ENCODE data around the gene C1QTNF6.

Gene C1QTNF6

GRCh38 chr22:37141476-37141875 is 46.6 kb downstream of the C1QTNF6 start:
- FAIRE-seq (no peak), DNase-seq (ENCODE audit: insufficient read length, low spot score) (no peak)
- TF ChIP-seq SPI1 (IDR thresholded peaks at IDR 0.05; ENCODE audit: low read depth, low read length) (no peak), POLR2AphosphoS5 (IDR thresholded peaks at IDR 0.05; ENCODE audit: low read depth, low read length) (no peak), POLR2A (IDR thresholded peaks at IDR 0.05; ENCODE audit: low read depth, low read length) (no peak), PAX5 (IDR thresholded peaks at IDR 0.05; ENCODE audit: insufficient read depth, low read length, severe bottlenecking) (no peak), POU2F2 (IDR thresholded peaks at IDR 0.05; ENCODE audit: low read depth, low read length) (no peak), TAF1 (IDR thresholded peaks at IDR 0.05; ENCODE audit: low read depth, low read length) (no peak)

GRCh38 chr22:37140686-37141323 is 47.2 kb downstream of the C1QTNF6 start:
- DNase-seq (ENCODE audit: insufficient read length, low spot score) (no peak), FAIRE-seq (no peak)
- TF ChIP-seq POLR2AphosphoS5 (IDR thresholded peaks at IDR 0.05; ENCODE audit: low read depth, low read length) (no peak), POU2F2 (IDR thresholded peaks at IDR 0.05; ENCODE audit: low read depth, low read length) (no peak), PAX5 (IDR thresholded peaks at IDR 0.05; ENCODE audit: insufficient read depth, low read length, severe bottlenecking) (no peak)

GRCh38 chr22:37139762-37140161 is 48.3 kb downstream of the C1QTNF6 start:
- no peak for TF ChIP-seq SPI1 (IDR thresholded peaks at IDR 0.05; ENCODE audit: low read depth, low read length)
- TF ChIP-seq PAX5 (IDR thresholded peaks at IDR 0.05; ENCODE audit: insufficient read depth, low read length, severe bottlenecking) = no peak
- TF ChIP-seq POLR2AphosphoS5 (IDR thresholded peaks at IDR 0.05; ENCODE audit: low read depth, low read length) = no peak
- TF ChIP-seq POU2F2 (IDR thresholded peaks at IDR 0.05; ENCODE audit: low read depth, low read length) = no peak
- TF ChIP-seq TAF1 (IDR thresholded peaks at IDR 0.05; ENCODE audit: low read depth, low read length) = no peak
- TF ChIP-seq POLR2A (IDR thresholded peaks at IDR 0.05; ENCODE audit: low read depth, low read length) = no peak
- no peak for FAIRE-seq
- DNase-seq (ENCODE audit: insufficient read length, low spot score) = no peak

GRCh38 chr22:37138849-37139561 is 49.0 kb downstream of the C1QTNF6 start:
- TF ChIP-seq TAF1 (IDR thresholded peaks at IDR 0.05; ENCODE audit: low read depth, low read length) = no peak
- TF ChIP-seq POLR2A (IDR thresholded peaks at IDR 0.05; ENCODE audit: low read depth, low read length) = no peak
- no peak for TF ChIP-seq PAX5 (IDR thresholded peaks at IDR 0.05; ENCODE audit: insufficient read depth, low read length, severe bottlenecking)
- TF ChIP-seq POU2F2 (IDR thresholded peaks at IDR 0.05; ENCODE audit: low read depth, low read length) = no peak
- no peak for TF ChIP-seq POLR2AphosphoS5 (IDR thresholded peaks at IDR 0.05; ENCODE audit: low read depth, low read length)
- TF ChIP-seq SPI1 (IDR thresholded peaks at IDR 0.05; ENCODE audit: low read depth, low read length) = no peak
- peak; percentile 47 for FAIRE-seq
- no peak for DNase-seq (ENCODE audit: insufficient read length, low spot score)

- no peak for DNase-seq (ENCODE audit: insufficient read length, low spot score)
- no peak for FAIRE-seq
- TF ChIP-seq PAX5 (IDR thresholded peaks at IDR 0.05; ENCODE audit: insufficient read depth, low read length, severe bottlenecking) (no peak), POLR2A (IDR thresholded peaks at IDR 0.05; ENCODE audit: low read depth, low read length) (no peak), TAF1 (IDR thresholded peaks at IDR 0.05; ENCODE audit: low read depth, low read length) (no peak), SPI1 (IDR thresholded peaks at IDR 0.05; ENCODE audit: low read depth, low read length) (no peak), POLR2AphosphoS5 (IDR thresholded peaks at IDR 0.05; ENCODE audit: low read depth, low read length) (no peak), POU2F2 (IDR thresholded peaks at IDR 0.05; ENCODE audit: low read depth, low read length) (no peak)
These were observed 50.0 kb downstream of the C1QTNF6 start for GRCh38 chr22:37137903-37138665.

DNA sequence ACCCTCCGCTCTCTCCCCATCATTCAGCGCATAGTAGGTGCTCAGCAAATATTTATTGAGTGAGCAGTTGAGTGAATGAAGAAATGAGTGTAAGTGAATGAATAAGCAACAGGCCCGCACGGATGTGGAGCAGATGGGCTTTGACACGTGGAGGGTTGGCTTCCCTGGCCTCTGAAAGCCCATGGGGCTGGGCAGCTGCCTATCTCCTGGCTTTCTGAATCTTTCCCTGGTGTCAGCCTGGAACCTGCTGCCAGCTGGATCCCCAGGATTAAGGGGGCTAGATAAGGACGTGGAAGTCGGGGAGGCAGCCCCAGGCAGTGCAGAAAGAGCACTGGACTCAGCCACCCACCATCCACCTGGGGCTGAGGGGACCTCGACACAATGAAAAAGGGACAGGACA is 50.9 kb downstream of the C1QTNF6 start:
- DNase-seq (ENCODE audit: insufficient read length, low spot score) = no peak
- TF ChIP-seq PAX5 (IDR thresholded peaks at IDR 0.05; ENCODE audit: insufficient read depth, low read length, severe bottlenecking) (no peak), POU2F2 (IDR thresholded peaks at IDR 0.05; ENCODE audit: low read depth, low read length) (no peak), SPI1 (IDR thresholded peaks at IDR 0.05; ENCODE audit: low read depth, low read length) (no peak), POLR2A (IDR thresholded peaks at IDR 0.05; ENCODE audit: low read depth, low read length) (no peak), TAF1 (IDR thresholded peaks at IDR 0.05; ENCODE audit: low read depth, low read length) (no peak), POLR2AphosphoS5 (IDR thresholded peaks at IDR 0.05; ENCODE audit: low read depth, low read length) (no peak)
- FAIRE-seq = no peak

GRCh38 chr22:37135023-37135422 is 53.0 kb downstream of the C1QTNF6 start:
- TF ChIP-seq POLR2A (IDR thresholded peaks at IDR 0.05; ENCODE audit: low read depth, low read length) = no peak
- no peak for TF ChIP-seq PAX5 (IDR thresholded peaks at IDR 0.05; ENCODE audit: insufficient read depth, low read length, severe bottlenecking)
- TF ChIP-seq POLR2AphosphoS5 (IDR thresholded peaks at IDR 0.05; ENCODE audit: low read depth, low read length) = no peak
- no peak for TF ChIP-seq SPI1 (IDR thresholded peaks at IDR 0.05; ENCODE audit: low read depth, low read length)
- no peak for DNase-seq (ENCODE audit: insufficient read length, low spot score)
- FAIRE-seq = no peak

- TF ChIP-seq POLR2AphosphoS5 (IDR thresholded peaks at IDR 0.05; ENCODE audit: low read depth, low read length) = no peak
- TF ChIP-seq TAF1 (IDR thresholded peaks at IDR 0.05; ENCODE audit: low read depth, low read length) = no peak
- TF ChIP-seq SPI1 (IDR thresholded peaks at IDR 0.05; ENCODE audit: low read depth, low read length) = no peak
- no peak for TF ChIP-seq POLR2A (IDR thresholded peaks at IDR 0.05; ENCODE audit: low read depth, low read length)
- peak; percentile 43 for FAIRE-seq
- DNase-seq (ENCODE audit: insufficient read length, low spot score) = no peak
These were observed 54.6 kb downstream of the C1QTNF6 start for GRCh38 chr22:37133304-37134018.

GRCh38 chr22:37132773-37133172 is 55.3 kb downstream of the C1QTNF6 start:
- DNase-seq (ENCODE audit: insufficient read length, low spot score) = no peak
- TF ChIP-seq SPI1 (IDR thresholded peaks at IDR 0.05; ENCODE audit: low read depth, low read length) (no peak), POLR2A (IDR thresholded peaks at IDR 0.05; ENCODE audit: low read depth, low read length) (no peak), POU2F2 (IDR thresholded peaks at IDR 0.05; ENCODE audit: low read depth, low read length) (no peak), PAX5 (IDR thresholded peaks at IDR 0.05; ENCODE audit: insufficient read depth, low read length, severe bottlenecking) (no peak), TAF1 (IDR thresholded peaks at IDR 0.05; ENCODE audit: low read depth, low read length) (no peak), POLR2AphosphoS5 (IDR thresholded peaks at IDR 0.05; ENCODE audit: low read depth, low read length) (no peak)
- no peak for FAIRE-seq
